HL-60 (cell line): ENCODE measurements around the gene TCERG1.

Experiments used
- CTCF ChIP-seq: IDR thresholded peaks from one replicate; pipeline ENCODE4 v1.5.1; 2011; ENCODE audit warnings: low read length, control low read depth, inconsistent platforms; ENCODE audit not compliant: insufficient read depth
- GABPA ChIP-seq: IDR thresholded peaks from 2 replicates; pipeline ENCODE4 v1.6.1; 2012; ENCODE audit warnings: low read depth
- REST ChIP-seq: IDR thresholded peaks from 2 replicates; pipeline ENCODE4 v1.6.1; 2012; ENCODE audit warnings: low read depth; ENCODE audit not compliant: insufficient replicate concordance

- TF ChIP-seq CTCF, result no peak
- TF ChIP-seq GABPA, result no peak
- no peak for TF ChIP-seq REST
Observed at GRCh38 chr5:146475190-146475780, 28.2 kb downstream of the TCERG1 start.
